Right renal cortex interstitium (tissue), 3 donors: ENCODE data around the gene PUSL1. TPM values are rescaled to one million over a fixed set of nuclear protein-coding genes. Genes with fewer than 3 reads are reported as not detected.
A peak's percentile ranks its signal among the peaks of the same experiment; 100 is the strongest.

Experiments
- DNase-seq, 3 donors: peaks; one replicate each; pipeline ENCODE4 v3.0.0-alpha.2; 2013; ENCODE audit warnings: low read depth in 3 of 3, low spot score in 2 of 3
- polyA plus RNA-seq, 3 donors: library from polyadenylated mRNA; unstranded; fragments of 120-200 nt; gene quantifications; one replicate each; pipeline ENCODE4 v1.2.1, GENCODE V29; 2013; ENCODE audit not compliant: insufficient read length in 3 of 3

Gene PUSL1
- polyA plus RNA-seq, 3 donors, result 5.4 to 6.3 (median 5.8) TPM

DNA sequence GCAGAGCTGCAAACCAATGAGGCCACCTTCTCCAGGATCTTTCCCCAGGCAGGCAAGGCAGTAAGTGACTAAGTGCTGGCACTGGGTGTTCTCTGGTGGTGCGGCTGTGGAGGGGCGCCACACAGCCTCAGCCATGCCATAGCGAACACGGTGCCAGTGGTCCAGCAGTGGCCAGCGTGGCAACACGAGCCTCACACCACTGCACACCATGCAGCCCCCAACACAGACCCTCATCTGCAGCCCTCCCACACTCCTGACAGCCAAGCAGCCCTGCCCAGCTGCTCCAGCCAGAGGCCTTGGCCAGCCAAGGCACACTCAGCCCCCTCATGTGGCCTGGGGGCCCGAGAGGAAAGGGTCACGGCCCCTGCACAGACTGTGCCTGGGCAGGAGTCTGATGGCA is 13.1 kb downstream of the PUSL1 start:
- no peak for DNase-seq

DNA sequence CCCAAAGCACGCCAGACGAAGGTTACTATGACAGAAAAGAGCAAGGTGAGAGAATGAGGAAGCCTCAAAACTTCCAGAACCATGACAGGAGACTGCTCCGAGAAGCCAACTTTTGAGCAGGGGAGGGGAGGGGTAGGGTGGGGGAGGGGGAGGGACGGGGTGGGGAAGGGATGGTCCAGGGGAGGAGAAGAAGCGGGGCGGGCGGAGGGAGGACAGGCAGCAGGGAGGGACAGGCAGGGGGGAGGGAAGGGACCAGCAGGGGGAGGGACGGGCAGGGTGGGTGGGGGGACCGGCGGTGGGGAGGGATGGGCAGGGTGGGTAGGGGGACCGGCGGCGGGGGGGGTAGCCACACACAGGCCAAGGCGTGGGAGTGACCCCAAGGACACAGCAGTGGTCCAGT is 14.0 kb downstream of the PUSL1 start:
- no peak for DNase-seq

DNA sequence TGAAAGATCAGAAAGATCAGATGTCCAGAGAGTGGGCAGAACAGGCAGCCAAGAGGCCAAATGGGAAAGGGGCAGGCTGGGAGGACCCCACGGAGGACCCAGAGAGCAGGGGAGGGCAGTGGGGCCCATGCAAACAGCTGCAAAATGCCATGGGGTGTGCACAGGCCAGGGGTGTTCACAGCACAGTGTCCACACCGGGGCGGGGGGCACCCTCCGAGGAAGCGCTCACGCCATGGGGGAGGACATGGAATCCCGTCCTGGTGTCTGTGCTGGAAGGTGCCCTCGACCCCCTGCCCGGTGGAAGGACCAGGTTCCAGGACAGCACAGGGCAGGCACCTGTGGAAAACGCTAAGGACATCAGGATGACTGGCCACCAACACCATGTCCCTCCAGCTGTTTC is 14.6 kb downstream of the PUSL1 start:
- no peak for DNase-seq

DNA sequence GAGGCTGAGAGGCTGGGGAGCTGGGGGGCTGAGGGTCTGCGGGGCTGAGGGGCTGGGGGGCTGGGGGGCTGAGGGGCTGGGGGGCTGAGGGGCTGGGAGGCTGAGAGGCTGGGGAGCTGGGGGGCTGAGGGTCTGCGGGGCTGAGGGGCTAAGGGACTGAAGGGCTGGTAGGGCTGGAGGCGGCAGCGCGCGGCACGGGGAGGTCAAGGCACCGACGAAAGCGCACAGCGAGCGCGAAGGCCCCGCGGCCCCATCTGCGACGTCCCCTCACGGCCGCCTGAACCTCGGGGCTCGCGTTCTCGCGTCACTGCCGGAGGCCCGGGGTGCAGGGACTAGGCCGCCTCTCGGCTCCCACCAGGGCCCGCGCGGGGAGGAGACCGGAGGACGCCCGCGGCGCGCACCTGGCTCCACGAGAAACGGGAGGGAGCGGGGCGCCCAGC is 15.7 kb downstream of the PUSL1 start:
- DNase-seq, result no peak

DNA sequence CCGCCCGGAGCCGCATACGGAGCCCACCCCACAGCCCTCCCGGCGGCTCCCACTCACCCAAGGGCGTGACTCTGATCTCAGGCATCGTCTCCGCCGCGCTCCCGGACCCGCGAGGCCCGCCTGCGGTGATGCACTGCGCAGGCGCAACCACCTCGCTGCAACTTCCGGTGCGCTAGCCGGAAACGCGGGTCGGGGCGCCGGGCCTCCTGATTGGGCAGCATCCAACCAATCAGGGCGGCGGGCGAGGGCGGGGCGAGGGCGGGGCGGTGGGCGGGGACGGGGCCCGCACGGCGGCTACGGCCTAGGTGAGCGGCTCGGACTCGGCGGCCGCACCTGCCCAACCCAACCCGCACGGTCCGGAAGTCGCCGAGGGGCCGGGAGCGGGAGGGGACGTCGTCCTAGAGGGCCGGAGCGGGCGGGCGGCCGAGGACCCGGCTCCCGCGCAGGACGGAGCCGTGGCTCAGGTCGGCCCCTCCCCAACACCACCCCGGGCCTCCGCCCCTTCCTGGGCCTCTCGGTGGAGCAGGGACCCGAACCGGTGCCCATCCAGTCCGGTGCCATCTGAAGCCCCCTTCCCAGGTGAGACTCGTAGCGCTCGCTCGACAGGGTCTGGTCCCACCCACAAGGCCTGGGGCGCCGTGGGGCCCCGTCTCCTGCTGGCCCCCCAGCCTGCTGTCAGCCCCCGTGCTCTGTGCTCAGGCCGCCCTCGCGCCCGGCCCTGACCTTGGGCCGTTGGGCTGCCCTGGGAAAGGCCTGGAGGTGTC is 16.3 kb downstream of the PUSL1 start, which contains the start of the genes CPTP and INTS11:
Gene CPTP (plus strand): TSS at position 279 of the 764 bp plus-strand sequence. CDS start 2,109 bp downstream, outside the sequence.
Gene INTS11 (minus strand): TSS at position 137 of the 764 bp plus-strand sequence. CDS start 52 bp downstream, at position 85.
- peak in 2 of 3 donors; percentile 76 to 78 for DNase-seq

DNA sequence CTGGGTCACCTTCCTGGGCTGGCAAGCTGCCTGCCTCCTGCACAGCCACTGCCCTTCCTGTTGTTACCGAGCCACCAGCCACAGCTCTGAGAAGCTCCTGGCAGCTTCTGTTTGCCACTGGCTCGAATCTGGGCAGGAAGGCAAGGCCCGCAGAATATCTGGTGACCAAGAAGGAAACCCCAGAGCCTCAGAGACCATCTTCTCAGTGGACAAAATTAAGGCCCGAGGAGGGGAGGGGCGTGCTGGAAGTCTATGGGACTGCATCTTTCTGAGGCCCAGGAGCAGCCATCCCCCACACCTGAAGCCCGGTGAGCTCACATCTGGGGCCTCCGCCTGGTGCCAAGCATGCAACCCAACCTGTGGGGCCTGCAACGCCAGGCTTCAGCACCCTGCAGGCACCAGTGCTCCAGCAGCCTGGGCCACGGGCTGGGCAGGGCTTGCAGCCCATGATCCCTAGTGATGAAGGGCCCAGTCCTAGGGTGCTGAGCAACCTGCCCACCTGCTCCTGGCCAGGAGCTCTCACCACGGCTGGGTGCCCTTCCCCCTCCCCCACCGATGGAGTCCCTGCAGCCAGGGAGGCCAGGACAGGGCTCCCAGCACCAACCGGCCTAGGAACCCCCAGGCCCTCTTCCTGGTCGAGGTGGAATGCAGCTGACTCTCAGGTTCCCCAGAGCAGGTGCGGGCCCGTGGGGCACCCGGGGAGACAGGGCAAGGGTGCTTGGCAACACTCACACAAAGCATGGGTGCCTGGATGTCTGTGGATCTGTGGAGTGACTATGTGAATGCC is 17.1 kb downstream of the PUSL1 start:
- DNase-seq, result no peak

DNA sequence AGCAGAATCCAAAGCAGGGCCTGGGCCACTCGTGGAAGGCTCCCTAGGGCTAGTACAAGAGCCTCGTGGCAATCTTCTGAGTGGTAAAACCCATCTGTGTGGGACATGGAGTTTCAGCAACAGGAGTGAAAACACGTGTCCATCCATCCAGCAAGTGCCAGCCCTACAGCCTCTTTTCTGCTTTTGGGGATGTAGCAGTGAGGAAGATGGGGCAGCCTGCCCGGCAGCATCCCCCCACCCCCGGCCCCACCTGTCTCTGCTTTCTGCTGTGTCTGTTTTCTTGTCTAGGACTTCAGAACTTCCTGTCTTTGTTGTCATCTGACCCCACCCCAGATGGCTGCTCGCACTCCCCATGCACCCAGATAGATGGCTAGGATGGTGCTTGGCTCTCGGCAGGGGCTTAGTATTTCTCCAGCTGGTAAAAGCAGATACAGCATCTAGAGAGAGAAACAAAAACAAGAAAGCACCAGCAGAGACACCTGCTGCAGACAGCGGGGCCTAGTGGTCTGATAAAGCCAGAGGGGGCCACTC is 17.7 kb downstream of the PUSL1 start:
- no peak for DNase-seq

DNA sequence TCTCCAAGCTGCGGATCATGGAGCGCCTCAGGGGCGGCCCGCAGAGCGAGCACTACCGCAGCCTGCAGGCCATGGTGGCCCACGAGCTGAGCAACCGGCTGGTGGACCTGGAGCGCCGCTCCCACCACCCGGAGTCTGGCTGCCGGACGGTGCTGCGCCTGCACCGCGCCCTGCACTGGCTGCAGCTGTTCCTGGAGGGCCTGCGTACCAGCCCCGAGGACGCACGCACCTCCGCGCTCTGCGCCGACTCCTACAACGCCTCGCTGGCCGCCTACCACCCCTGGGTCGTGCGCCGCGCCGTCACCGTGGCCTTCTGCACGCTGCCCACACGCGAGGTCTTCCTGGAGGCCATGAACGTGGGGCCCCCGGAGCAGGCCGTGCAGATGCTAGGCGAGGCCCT is 18.9 kb downstream of the PUSL1 start:
- DNase-seq, result no peak

DNA sequence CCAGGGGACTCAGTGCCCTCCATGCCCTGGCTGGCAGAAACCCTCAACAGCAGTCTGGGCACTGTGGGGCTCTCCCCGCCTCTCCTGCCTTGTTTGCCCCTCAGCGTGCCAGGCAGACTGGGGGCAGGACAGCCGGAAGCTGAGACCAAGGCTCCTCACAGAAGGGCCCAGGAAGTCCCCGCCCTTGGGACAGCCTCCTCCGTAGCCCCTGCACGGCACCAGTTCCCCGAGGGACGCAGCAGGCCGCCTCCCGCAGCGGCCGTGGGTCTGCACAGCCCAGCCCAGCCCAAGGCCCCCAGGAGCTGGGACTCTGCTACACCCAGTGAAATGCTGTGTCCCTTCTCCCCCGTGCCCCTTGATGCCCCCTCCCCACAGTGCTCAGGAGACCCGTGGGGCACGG is 19.9 kb downstream of the PUSL1 start:
- no peak for DNase-seq

DNA sequence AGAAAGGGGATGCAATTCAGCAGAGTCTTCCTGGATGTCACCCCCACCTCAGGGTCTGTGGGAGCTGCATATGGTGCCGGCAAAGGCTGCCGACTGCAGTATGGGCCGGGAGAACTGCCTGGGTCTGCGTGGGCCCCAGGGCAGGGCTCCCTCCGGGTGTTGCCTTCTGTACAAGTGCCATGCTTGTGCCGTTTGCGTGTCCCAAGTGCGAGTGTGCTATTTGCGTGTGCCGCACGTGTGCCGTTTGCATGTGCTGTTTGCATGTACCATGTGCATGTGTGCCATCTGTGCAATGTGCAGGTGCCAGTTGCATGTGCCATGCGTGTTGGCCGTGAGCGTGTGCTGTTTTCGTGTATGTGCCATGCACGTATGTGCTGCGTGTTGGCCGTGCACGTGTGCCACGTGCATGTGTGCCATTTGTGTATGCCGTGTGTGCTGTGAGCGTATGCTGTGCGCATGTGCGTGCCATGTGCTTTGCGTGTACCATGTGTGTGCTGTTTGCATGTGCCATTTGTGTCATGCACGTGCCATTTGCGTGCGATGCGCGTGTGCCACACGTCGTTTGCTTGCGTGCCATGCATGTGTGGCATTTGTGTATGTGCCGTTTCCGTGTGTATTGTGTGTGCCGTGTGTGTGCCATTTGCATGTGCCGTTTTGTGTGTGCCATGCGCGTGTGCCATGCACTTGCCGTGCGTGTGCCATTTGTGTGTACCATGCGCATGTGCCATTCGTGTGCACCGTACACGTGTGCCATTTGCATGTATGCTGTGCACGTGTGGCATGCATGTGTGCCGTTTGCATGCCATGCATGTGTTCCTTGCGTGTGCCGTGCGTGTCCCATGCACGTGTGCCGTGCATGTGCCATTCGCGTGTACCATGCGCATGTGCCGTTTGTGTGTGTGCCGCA is 21.2 kb downstream of the PUSL1 start:
- no peak for DNase-seq

DNA sequence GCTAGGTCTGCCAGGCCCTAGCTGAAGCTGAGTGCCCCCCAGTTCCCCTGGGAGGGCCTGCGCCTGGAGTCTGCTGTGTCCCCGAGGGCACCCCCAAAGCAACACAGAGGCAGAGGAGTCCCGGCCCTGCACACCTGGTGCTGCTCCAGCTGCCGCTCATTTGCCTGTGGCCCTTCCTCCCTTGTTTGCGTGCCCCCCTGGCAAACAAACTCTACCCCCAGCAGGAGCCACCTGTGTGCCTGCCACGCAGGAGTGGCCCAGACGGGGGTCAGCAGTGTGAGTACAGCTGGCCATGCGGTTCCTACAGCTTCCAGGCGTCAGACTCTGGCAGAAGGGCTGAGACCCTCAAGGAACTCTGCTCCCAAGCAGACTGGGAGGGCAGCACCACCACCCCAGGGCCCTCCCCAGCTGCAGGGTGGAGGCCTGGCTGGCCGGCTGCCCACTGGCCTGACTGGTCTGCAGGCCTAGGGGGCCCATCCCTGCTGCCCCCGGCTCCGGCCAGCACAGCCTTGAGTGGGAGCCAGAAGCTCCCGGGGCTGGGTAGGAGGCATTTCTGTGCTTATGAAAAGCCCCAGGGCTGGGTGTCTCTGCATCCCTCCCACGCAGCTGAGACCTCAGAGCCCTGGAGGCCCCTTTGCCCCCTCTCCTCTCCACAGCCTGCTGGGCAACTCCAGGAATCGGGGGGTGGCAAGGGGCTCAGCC is 22.1 kb downstream of the PUSL1 start:
- DNase-seq, result no peak

DNA sequence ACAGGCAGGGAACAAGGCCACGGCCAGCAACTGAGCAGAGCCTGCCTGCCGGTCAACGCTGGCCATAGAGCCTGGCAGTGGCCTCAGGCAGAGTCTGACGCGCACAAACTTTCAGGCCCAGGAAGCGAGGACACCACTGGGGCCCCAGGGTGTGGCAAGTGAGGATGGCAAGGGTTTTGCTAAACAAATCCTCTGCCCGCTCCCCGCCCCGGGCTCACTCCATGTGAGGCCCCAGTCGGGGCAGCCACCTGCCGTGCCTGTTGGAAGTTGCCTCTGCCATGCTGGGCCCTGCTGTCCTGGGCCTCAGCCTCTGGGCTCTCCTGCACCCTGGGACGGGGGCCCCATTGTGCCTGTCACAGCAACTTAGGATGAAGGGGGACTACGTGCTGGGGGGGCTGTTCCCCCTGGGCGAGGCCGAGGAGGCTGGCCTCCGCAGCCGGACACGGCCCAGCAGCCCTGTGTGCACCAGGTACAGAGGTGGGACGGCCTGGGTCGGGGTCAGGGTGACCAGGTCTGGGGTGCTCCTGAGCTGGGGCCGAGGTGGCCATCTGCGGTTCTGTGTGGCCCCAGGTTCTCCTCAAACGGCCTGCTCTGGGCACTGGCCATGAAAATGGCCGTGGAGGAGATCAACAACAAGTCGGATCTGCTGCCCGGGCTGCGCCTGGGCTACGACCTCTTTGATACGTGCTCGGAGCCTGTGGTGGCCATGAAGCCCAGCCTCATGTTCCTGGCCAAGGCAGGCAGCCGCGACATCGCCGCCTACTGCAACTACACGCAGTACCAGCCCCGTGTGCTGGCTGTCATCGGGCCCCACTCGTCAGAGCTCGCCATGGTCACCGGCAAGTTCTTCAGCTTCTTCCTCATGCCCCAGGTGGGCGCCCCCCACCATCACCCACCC is 22.9 kb downstream of the PUSL1 start, which contains the start of gene TAS1R3:
Gene TAS1R3 (plus strand): TSS at position 213 of the 898 bp plus-strand sequence. CDS start 66 bp downstream, at position 279.
- no peak for DNase-seq

DNA sequence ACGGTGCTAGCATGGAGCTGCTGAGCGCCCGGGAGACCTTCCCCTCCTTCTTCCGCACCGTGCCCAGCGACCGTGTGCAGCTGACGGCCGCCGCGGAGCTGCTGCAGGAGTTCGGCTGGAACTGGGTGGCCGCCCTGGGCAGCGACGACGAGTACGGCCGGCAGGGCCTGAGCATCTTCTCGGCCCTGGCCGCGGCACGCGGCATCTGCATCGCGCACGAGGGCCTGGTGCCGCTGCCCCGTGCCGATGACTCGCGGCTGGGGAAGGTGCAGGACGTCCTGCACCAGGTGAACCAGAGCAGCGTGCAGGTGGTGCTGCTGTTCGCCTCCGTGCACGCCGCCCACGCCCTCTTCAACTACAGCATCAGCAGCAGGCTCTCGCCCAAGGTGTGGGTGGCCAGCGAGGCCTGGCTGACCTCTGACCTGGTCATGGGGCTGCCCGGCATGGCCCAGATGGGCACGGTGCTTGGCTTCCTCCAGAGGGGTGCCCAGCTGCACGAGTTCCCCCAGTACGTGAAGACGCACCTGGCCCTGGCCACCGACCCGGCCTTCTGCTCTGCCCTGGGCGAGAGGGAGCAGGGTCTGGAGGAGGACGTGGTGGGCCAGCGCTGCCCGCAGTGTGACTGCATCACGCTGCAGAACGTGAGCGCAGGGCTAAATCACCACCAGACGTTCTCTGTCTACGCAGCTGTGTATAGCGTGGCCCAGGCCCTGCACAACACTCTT is 23.8 kb downstream of the PUSL1 start:
- DNase-seq, result no peak

DNA sequence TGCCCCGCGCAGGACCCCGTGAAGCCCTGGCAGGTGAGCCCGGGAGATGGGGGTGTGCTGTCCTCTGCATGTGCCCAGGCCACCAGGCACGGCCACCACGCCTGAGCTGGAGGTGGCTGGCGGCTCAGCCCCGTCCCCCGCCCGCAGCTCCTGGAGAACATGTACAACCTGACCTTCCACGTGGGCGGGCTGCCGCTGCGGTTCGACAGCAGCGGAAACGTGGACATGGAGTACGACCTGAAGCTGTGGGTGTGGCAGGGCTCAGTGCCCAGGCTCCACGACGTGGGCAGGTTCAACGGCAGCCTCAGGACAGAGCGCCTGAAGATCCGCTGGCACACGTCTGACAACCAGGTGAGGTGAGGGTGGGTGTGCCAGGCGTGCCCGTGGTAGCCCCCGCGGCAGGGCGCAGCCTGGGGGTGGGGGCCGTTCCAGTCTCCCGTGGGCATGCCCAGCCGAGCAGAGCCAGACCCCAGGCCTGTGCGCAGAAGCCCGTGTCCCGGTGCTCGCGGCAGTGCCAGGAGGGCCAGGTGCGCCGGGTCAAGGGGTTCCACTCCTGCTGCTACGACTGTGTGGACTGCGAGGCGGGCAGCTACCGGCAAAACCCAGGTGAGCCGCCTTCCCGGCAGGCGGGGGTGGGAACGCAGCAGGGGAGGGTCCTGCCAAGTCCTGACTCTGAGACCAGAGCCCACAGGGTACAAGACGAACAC is 24.5 kb downstream of the PUSL1 start:
- no peak for DNase-seq

DNA sequence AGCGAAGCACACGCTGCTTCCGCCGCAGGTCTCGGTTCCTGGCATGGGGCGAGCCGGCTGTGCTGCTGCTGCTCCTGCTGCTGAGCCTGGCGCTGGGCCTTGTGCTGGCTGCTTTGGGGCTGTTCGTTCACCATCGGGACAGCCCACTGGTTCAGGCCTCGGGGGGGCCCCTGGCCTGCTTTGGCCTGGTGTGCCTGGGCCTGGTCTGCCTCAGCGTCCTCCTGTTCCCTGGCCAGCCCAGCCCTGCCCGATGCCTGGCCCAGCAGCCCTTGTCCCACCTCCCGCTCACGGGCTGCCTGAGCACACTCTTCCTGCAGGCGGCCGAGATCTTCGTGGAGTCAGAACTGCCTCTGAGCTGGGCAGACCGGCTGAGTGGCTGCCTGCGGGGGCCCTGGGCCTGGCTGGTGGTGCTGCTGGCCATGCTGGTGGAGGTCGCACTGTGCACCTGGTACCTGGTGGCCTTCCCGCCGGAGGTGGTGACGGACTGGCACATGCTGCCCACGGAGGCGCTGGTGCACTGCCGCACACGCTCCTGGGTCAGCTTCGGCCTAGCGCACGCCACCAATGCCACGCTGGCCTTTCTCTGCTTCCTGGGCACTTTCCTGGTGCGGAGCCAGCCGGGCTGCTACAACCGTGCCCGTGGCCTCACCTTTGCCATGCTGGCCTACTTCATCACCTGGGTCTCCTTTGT is 25.3 kb downstream of the PUSL1 start:
- DNase-seq, result no peak

DNA sequence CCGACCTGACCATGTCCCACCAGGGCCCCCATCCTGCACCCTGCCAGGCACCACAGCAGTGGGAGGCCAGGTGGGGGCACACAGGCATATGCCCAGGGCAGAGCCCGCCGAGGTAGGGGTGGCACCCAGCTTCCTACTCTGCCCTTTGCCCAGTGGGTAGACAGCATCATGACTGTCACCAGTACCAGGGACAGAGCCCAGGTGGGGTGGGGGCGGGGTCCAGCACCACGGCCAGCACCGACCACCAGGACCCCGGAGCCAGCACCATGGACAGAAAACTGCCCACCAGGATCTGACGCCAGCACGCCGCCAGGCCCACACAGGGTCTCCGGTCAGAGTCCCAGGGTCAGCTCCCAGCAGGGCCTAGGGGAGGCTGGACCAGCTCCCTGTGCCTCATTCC is 26.4 kb downstream of the PUSL1 start:
- no peak for DNase-seq

DNA sequence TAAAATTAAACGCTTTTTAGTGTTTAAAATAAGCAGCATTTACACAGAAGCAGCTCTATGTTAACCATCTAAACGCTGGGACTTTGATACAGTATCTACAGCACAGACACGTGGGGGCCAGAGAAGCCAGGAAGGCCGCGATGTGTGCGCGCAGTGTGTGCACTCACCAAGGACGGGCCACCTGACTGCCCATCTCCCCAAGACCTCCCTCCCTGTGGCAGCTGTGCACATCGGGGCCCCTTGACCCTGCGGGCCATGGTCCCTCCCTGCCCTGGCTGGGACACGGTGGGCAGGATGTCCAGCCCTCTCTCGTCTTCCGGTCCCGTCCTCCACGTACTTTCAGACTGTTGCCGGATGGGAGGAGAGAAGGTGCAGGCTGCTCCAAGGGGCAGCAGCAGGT is 26.9 kb downstream of the PUSL1 start:
- no peak for DNase-seq
